Hypothalamus (tissue), 51 donors: Measurements from ENCODE around the gene ATP11A.

Source experiments
- DNase-seq, 51 donors: peaks; one replicate each; lab custom pipeline; 2025; lab: John Stamatoyannopoulos, UW

Gene ATP11A

DNA sequence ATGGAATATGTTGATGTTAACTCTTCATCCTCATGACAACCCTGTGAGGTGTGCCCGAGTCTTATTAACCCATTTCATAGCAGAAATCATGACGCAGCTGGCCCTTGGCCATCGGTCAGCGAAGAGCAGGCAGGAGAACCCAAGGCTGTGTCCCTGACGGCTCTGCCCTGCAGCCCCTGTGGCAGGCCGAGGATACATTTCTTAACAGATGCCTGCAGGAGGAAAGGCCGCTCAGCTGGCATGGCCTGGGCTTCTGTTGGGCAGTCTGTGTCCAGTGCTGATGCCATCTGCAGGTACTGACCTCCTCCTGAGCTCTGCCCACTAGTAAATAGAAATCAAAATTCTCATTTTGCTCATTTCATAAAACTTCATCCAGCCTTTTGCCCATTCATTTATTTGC lies 243.8 kb downstream of the ATP11A start:
- DNase-seq: no peak

GRCh38 chr13:112934078-112934477 lies 244.2 kb downstream of the ATP11A start:
- no peak for DNase-seq
